ENCODE measurements around the gene CEP128.

DNA sequence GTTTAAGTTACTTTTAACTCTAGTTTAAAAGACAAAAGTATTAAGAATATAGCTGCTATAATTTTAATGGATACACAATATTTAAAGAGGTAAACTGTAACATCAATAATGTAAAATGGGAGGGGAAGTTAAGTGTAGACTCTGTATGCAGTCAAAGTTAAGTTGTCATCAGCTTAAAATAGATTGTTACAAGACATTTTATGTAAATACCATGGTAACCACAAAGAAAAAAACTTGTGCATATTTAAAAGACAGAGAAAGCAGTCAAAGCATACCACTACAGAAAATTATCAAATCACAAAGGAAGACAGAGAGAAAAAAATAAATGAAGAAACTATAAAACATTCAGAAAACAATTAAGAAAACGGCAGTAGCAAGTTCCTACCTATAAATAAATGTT lies 73.3 kb downstream of the CEP128 start:
- TF ChIP-seq, protein P1, sequence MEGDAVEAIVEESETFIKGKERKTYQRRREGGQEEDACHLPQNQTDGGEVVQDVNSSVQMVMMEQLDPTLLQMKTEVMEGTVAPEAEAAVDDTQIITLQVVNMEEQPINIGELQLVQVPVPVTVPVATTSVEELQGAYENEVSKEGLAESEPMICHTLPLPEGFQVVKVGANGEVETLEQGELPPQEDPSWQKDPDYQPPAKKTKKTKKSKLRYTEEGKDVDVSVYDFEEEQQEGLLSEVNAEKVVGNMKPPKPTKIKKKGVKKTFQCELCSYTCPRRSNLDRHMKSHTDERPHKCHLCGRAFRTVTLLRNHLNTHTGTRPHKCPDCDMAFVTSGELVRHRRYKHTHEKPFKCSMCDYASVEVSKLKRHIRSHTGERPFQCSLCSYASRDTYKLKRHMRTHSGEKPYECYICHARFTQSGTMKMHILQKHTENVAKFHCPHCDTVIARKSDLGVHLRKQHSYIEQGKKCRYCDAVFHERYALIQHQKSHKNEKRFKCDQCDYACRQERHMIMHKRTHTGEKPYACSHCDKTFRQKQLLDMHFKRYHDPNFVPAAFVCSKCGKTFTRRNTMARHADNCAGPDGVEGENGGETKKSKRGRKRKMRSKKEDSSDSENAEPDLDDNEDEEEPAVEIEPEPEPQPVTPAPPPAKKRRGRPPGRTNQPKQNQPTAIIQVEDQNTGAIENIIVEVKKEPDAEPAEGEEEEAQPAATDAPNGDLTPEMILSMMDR (IDR thresholded peaks at IDR 0.05) = no peak
- no peak for TF ChIP-seq POLR2A (IDR thresholded peaks at IDR 0.05)

Measured in uterus (tissue), 2 donors.